Ovary (tissue), 9 donors: Measurements from ENCODE around the gene SLC11A2. TPM values are rescaled to one million over a fixed set of nuclear protein-coding genes. Genes with fewer than 3 reads are reported as not detected.
"Not testable (repeated sequence)": the region's sequence is repeated elsewhere in the genome, so short reads cannot be mapped to it uniquely, and the experiment has no call there.

ENCODE experiments used
- DNase-seq, 5 donors: peaks; one replicate each; pipeline ENCODE4 v3.0.0-alpha.2; 2019 to 2020
- H3K27ac ChIP-seq, 2 donors: fragments of 200-600 bp; one replicate each; pipeline versions ENCODE4 v1.5.1 to v1.8.0; 2019 to 2022
- H3K27me3 ChIP-seq: fragments of 200-600 bp; one replicate; pipeline ENCODE4 v1.8.0; 2022
- H3K36me3 ChIP-seq: fragments of 200-600 bp; sonication (generic); one replicate; pipeline ENCODE4 v1.5.1; 2019
- H3K4me1 ChIP-seq: one replicate; pipeline ENCODE4 v1.8.1; 2013; ENCODE audit warnings: mild to moderate bottlenecking, moderate library complexity; ENCODE audit not compliant: insufficient read depth
- H3K4me3 ChIP-seq: fragments of 200-600 bp; sonication (generic); one replicate; pipeline ENCODE4 v1.5.1; 2017
- H3K9me3 ChIP-seq, 2 donors: fragments of 200-600 bp in 1 of 2; sonication (generic) in 1 of 2; one replicate each; pipeline versions ENCODE4 v1.5.1 to v1.8.1; 2013 to 2019; ENCODE audit warnings: mild to moderate bottlenecking in 1 of 2, moderate library complexity in 1 of 2
- CTCF ChIP-seq, 3 donors: fragments of 450-650 bp in 2 of 3; fragments of 200-600 bp in 1 of 3; IDR thresholded peaks; one replicate each; pipeline versions ENCODE4 v1.5.1 to v1.8.0; 2016 to 2022; ENCODE audit warnings: antibody characterized with exemption in 3 of 3, mild to moderate bottlenecking in 1 of 3
- EP300 ChIP-seq: sonication (generic); formaldehyde crosslinking; IDR thresholded peaks from one replicate; pipeline ENCODE4 v1.6.1; 2017; ENCODE audit warnings: antibody characterized with exemption
- POLR2A ChIP-seq: fragments of 450-650 bp; IDR thresholded peaks from one replicate; pipeline ENCODE4 v1.6.1; 2017; ENCODE audit warnings: antibody characterized with exemption, mild to moderate bottlenecking, moderate library complexity
- WGBS, 3 donors: extraction: QIAGEN DNeasy Blood & Tissue Kit in 1 of 3; methylation state at CpG; one replicate each; pipeline versions ENCODE4 v1.1.5 to v1.1.7; 2013 to 2017; 5-methylcytosine and 5-hydroxymethylcytosine counted together
- intact Hi-C, 4 donors: fragments of 100-400 bp; cut with DNase I; formaldehyde crosslinking; loops; one replicate each; pipeline versions ENCODE4 v1.11.0 to v1.15.1; 2022 to 2023
- polyA plus RNA-seq, 2 donors: library from polyadenylated mRNA; stranded (reverse); fragments of 200-250 nt in 1 of 2; fragments of 350-450 nt in 1 of 2; fragmentation: Illumina TruSeq in 1 of 2; extraction: RNeasy Lipid Tissue Mini Kit (QIAGEN cat#74804) in 1 of 2; gene quantifications; one replicate each; pipeline ENCODE4 v1.2.3, GENCODE V29; 2013 to 2014
- total RNA-seq, 7 donors: library from RNA; depleted of rRNA in 2 of 7; stranded (reverse); fragments of >200 nt in 2 of 7; fragmentation: NEBNext Ultra II Directional in 3 of 7; extraction: Animal tissue kit (Norgen Biotek cat#: 25700) in 3 of 7; gene quantifications; one replicate each; pipeline versions ENCODE4 v1.1.0 to v1.2.4, GENCODE V29; 2016 to 2023
- donor health status: DM: no; HTN: no; CAD: no; lungs with moderate emphysema.
- donor health status: DM: no; HTN: no; CAD: no.
- donor health status: Bipolar disorder and iron deficiency.
- donor health status: DM: yes; HTN: yes; CAD: no.
- donor health status: DM: no; HTN: no; CAD: no.
- donor health status: DM: yes; HTN: yes; CAD: no.

Gene SLC11A2
- total and polyA plus RNA-seq, 9 donors, result 13.6 to 48.8 (median 38.7) TPM

- 0 to 54% (median 52%) methylated on average over 1 of the region's 1 CpG for WGBS, 3 donors
- Histone ChIP-seq H3K4me1 (no peaks in the 10 kb centered on the region), H3K4me3 (no peak overlapping the region), H3K27me3 (no peaks in the 10 kb centered on the region), H3K9me3 (no peaks in the 10 kb centered on the region), H3K36me3 (no peaks in the 10 kb centered on the region), H3K27ac (no peak overlapping the region)
- TF ChIP-seq EP300 (no peak), CTCF (IDR thresholded peaks at IDR 0.05) (no peak), POLR2A (no peak)
- intact Hi-C loops, result no loop called here
- no peak for DNase-seq
Measured at GRCh38 chr12:50964432-50964831, 61.8 kb downstream of the SLC11A2 start.

- H3K36me3 ChIP-seq, result no peaks in the 10 kb centered on the region
- no peaks in the 10 kb centered on the region for H3K27me3 ChIP-seq
- no peak overlapping the region for H3K27ac ChIP-seq
- H3K9me3 ChIP-seq, result no peaks in the 10 kb centered on the region
- intact Hi-C loops, result no loop called here
- H3K4me3 ChIP-seq, result no peak overlapping the region
- no peak for TF ChIP-seq CTCF (IDR thresholded peaks at IDR 0.05)
- no peak for TF ChIP-seq POLR2A
- no peak for TF ChIP-seq EP300
- no peak for DNase-seq
- H3K4me1 ChIP-seq, result no peaks in the 10 kb centered on the region
- 94 to 98% (median 97%) methylated on average over 4 of the region's 4 CpGs for WGBS, 3 donors
Measured at GRCh38 chr12:50961708-50962107, 64.5 kb downstream of the SLC11A2 start.

DNA sequence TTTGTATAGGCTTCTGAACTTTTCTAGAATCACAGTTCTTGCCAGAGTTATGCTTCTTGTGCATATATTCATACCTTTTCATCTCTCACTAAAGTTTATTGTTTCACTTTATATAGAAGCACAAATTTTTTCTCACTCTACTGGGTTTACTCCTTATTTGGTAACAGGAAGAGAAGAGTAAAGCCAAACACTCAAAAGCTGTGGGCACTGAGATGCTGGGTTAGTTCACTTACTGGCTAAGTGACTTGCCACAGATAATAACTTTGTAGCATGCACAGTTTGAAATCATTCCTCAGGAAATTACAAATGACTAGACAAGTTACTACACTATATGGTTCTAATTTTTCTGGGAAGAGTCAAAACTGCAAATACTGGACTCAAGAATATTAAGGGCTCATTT lies 66.1 kb downstream of the SLC11A2 start:
- no peaks in the 10 kb centered on the region for H3K36me3 ChIP-seq
- intact Hi-C loops, result no loop called here
- TF ChIP-seq EP300, result no peak
- no peak for TF ChIP-seq POLR2A
- H3K9me3 ChIP-seq, result no peaks in the 10 kb centered on the region
- H3K27ac ChIP-seq, result no peak overlapping the region
- no peaks in the 10 kb centered on the region for H3K27me3 ChIP-seq
- no peak overlapping the region for H3K4me3 ChIP-seq
- no peaks in the 10 kb centered on the region for H3K4me1 ChIP-seq
- DNase-seq, result no peak

DNA sequence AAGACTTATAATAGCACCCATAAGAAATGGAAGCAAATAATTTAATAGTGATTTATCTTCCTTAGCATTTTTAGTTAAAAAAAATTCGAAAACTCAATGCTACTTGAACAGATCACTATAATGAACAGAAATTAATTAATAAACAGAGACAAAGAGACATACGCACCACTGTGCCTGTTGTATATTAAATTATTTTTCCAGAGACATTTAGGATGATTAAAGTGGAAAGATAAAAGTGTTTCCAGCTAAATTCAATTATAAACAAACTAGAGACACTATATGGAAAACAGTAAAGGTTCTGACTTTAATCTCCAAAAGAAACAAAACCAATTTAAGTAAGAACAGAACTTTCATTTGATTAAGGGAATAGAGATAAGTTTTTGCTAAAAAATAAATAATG lies 70.5 kb downstream of the SLC11A2 start:
- TF ChIP-seq POLR2A, result no peak
- no peak for TF ChIP-seq EP300
- no peak for TF ChIP-seq CTCF (IDR thresholded peaks at IDR 0.05)
- H3K4me3 ChIP-seq, result no peak overlapping the region
- no peaks in the 10 kb centered on the region for H3K36me3 ChIP-seq
- WGBS, 3 donors, result 58 to 82% (median 63%) methylated on average over 2 of the region's 2 CpGs
- H3K27me3 ChIP-seq, result no peaks in the 10 kb centered on the region
- no peaks in the 10 kb centered on the region for H3K9me3 ChIP-seq
- intact Hi-C loops, result no loop called here
- no peak for DNase-seq
- H3K4me1 ChIP-seq, result no peaks in the 10 kb centered on the region
- H3K27ac ChIP-seq, result no peak overlapping the region

GRCh38 chr12:50955288-50955687 lies 70.9 kb downstream of the SLC11A2 start:
- TF ChIP-seq POLR2A (no peak), CTCF (IDR thresholded peaks at IDR 0.05) (no peak), EP300 (no peak)
- H3K36me3 ChIP-seq, result no peaks in the 10 kb centered on the region
- no peak overlapping the region for H3K27ac ChIP-seq
- no peak overlapping the region for H3K4me3 ChIP-seq
- no peak for DNase-seq
- 79 to 84% (median 82%) methylated on average over 1 of the region's 1 CpG for WGBS, 3 donors
- H3K4me1 ChIP-seq, result no peaks in the 10 kb centered on the region
- H3K27me3 ChIP-seq, result no peaks in the 10 kb centered on the region
- intact Hi-C loops, result no loop called here
- no peaks in the 10 kb centered on the region for H3K9me3 ChIP-seq

DNA sequence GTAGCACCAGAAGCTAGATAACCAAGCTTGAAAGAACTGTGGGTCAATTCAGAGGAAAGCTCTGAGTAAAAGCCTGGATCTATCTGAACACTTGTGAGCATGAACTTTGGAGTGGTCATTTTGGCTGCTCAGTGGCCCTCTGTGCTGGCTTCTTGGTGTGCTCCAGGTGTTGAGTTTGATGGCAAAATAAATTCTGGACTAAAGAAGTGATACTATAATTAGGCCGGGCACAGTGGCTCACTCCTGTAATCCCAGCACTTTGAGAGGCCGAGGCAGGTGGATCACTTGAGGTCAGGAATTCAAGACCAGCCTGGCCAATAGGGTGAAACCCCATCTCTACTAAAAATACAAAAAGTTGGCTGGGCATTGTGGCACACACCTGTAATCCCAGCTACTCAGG lies 71.4 kb downstream of the SLC11A2 start:
- H3K4me1 ChIP-seq, H3K36me3 ChIP-seq, H3K27ac ChIP-seq, DNase-seq, H3K4me3 ChIP-seq, H3K27me3 ChIP-seq, intact Hi-C loops, H3K9me3 ChIP-seq: not testable (repeated sequence)
- 93 to 97% (median 93%) methylated on average over 2 of the region's 2 CpGs for WGBS, 3 donors
